Loucy (cell line): Measurements from ENCODE around the gene EPYC.

Source experiments
- EZH2phosphoT487 ChIP-seq: fragments of 200-600 bp; IDR thresholded peaks from 2 replicates; pipeline ENCODE4 v1.6.1; 2018; ENCODE audit warnings: antibody characterized with exemption, mild to moderate bottlenecking, moderate library complexity, borderline replicate concordance
- TF ChIP-seq, protein P1 (sequence below): fragments of 200-600 bp; sonication (generic); conservative IDR thresholded peaks from 2 replicates; pipeline ENCODE4 v1.5.1; 2014; ENCODE audit warnings: mild to moderate bottlenecking, antibody characterized with exemption, low read length

DNA sequence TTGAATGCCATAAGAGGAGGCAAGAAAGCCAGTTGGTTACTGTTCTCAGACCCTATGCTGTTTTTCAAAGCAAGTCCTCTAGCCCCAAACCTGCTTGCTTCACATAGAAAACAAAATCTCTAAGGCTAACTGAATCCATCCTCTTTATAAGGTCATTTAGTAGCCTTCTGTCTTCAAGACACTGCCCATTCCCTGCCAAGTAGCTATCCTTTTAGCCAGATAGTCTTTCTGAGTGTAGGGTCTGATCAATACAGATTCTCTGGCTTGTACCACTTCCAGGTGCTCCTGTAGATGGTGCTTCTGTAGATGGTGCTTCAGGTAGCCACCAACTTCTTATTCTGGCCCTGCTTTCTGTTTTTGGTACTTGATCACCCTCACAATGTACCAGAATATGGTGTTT is 33.9 kb downstream of the EPYC start:
- TF ChIP-seq, protein P1, sequence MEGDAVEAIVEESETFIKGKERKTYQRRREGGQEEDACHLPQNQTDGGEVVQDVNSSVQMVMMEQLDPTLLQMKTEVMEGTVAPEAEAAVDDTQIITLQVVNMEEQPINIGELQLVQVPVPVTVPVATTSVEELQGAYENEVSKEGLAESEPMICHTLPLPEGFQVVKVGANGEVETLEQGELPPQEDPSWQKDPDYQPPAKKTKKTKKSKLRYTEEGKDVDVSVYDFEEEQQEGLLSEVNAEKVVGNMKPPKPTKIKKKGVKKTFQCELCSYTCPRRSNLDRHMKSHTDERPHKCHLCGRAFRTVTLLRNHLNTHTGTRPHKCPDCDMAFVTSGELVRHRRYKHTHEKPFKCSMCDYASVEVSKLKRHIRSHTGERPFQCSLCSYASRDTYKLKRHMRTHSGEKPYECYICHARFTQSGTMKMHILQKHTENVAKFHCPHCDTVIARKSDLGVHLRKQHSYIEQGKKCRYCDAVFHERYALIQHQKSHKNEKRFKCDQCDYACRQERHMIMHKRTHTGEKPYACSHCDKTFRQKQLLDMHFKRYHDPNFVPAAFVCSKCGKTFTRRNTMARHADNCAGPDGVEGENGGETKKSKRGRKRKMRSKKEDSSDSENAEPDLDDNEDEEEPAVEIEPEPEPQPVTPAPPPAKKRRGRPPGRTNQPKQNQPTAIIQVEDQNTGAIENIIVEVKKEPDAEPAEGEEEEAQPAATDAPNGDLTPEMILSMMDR: no peak
- TF ChIP-seq EZH2phosphoT487: no peak
